ENCODE measurements around the gene ACP2. TPM values are rescaled to one million over a fixed set of nuclear protein-coding genes. Genes with fewer than 3 reads are reported as not detected.

Gene ACP2
- total and polyA plus RNA-seq, 8 donors, result 37.1 to 59.9 (median 41.4) TPM

GRCh38 chr11:47236482-47236881 is 12.1 kb downstream of the ACP2 start:
- intact Hi-C loops (cut with DNase I), result no loop called here

GRCh38 chr11:47235163-47235562 is 13.5 kb downstream of the ACP2 start:
- intact Hi-C loops (cut with DNase I), result no loop called here
- H3K27me3 ChIP-seq, result no peaks in the 10 kb centered on the region
- no peaks in the 10 kb centered on the region for H3K4me1 ChIP-seq
- TF ChIP-seq CTCF (IDR thresholded peaks at IDR 0.05), result no peak
- no peak overlapping the region for H3K27ac ChIP-seq
- peaks cover 0 to 38% of the 10 kb centered on the region in 2 donors for H3K36me3 ChIP-seq
- H3K9me3 ChIP-seq, result no peaks in the 10 kb centered on the region
- no peak for ATAC-seq
- no peak overlapping the region for H3K4me3 ChIP-seq
- no peak for DNase-seq

More at GRCh38 chr11:47236482-47236881, 12.1 kb downstream of the ACP2 start:
- no peak overlapping the region for H3K4me3 ChIP-seq
- H3K4me1 ChIP-seq, result no peaks in the 10 kb centered on the region
- TF ChIP-seq CTCF (IDR thresholded peaks at IDR 0.05), result no peak
- H3K9me3 ChIP-seq, result no peaks in the 10 kb centered on the region
- DNase-seq (no peak), ATAC-seq (no peak)
- H3K27me3 ChIP-seq, result no peaks in the 10 kb centered on the region
- no peak overlapping the region for H3K27ac ChIP-seq
- peaks cover 0 to 46% of the 10 kb centered on the region in 2 donors for H3K36me3 ChIP-seq

GRCh38 chr11:47234669-47235100 is 13.9 kb downstream of the ACP2 start:
- TF ChIP-seq CTCF (IDR thresholded peaks at IDR 0.05), result no peak

GRCh38 chr11:47233989-47234668 is 14.5 kb downstream of the ACP2 start:
- TF ChIP-seq CTCF (IDR thresholded peaks at IDR 0.05), result peak in 1 of 2 donors; percentile 12
- Histone ChIP-seq H3K27me3 (no peaks in the 10 kb centered on the region), H3K9me3 (no peaks in the 10 kb centered on the region), H3K27ac (peak overlapping the region in 1 of 2 donors; percentile 21), H3K36me3 (peaks cover 0 to 36% of the 10 kb centered on the region in 2 donors), H3K4me1 (no peaks in the 10 kb centered on the region), H3K4me3 (no peak overlapping the region)
- ATAC-seq, result peak; percentile 81
- intact Hi-C loops (cut with DNase I), result no loop called here
- peak in 1 of 4 donors; percentile 18 for DNase-seq

More at GRCh38 chr11:47234669-47235100, 13.9 kb downstream of the ACP2 start:
- DNase-seq (peak in 1 of 4 donors; percentile 48), ATAC-seq (peak; percentile 76)
- H3K4me1 ChIP-seq, result no peaks in the 10 kb centered on the region
- intact Hi-C loops (cut with DNase I), result no loop called here
- H3K27ac ChIP-seq, result peak overlapping the region in 1 of 2 donors; percentile 21
- H3K36me3 ChIP-seq, result peaks cover 0 to 36% of the 10 kb centered on the region in 2 donors
- H3K4me3 ChIP-seq, result no peak overlapping the region
- no peaks in the 10 kb centered on the region for H3K27me3 ChIP-seq
- H3K9me3 ChIP-seq, result no peaks in the 10 kb centered on the region

GRCh38 chr11:47233051-47233450 is 15.6 kb downstream of the ACP2 start:
- Histone ChIP-seq H3K36me3 (peaks cover 0 to 35% of the 10 kb centered on the region in 2 donors), H3K4me1 (no peaks in the 10 kb centered on the region), H3K9me3 (no peaks in the 10 kb centered on the region), H3K4me3 (no peak overlapping the region), H3K27ac (no peak overlapping the region), H3K27me3 (no peaks in the 10 kb centered on the region)
- DNase-seq, result no peak
- no peak for ATAC-seq
- no peak for TF ChIP-seq CTCF (IDR thresholded peaks at IDR 0.05)
- intact Hi-C loops (cut with DNase I), result no loop called here

All from left lung (tissue), 10 donors.